ENCODE results near the gene PEAK1. TPM values are rescaled to one million over a fixed set of nuclear protein-coding genes. Genes with fewer than 3 reads are reported as not detected.
"Not testable (repeated sequence)": the region's sequence is repeated elsewhere in the genome, so short reads cannot be mapped to it uniquely, and the experiment has no call there.

Gene PEAK1
- polyA plus RNA-seq, 1 donor (not counting 4 experiments of a cell fraction or from before 2014, with no cell fraction given) = 5.9 TPM

- Histone ChIP-seq H4K20me1 (ENCODE audit: control insufficient read depth, extremely low read depth, insufficient read depth, low read length) (no peaks in the 10 kb centered on the region), H3K79me2 (ENCODE audit: control insufficient read depth, insufficient read depth, low read length) (no peaks in the 10 kb centered on the region), H3K9me1 (ENCODE audit: control insufficient read depth, extremely low read depth, insufficient read depth, low read length) (no peaks in the 10 kb centered on the region), H2AFZ (ENCODE audit: control insufficient read depth, low read length) (no peak overlapping the region), H3K27ac (ENCODE audit: control insufficient read depth, insufficient read depth, low read length) (no peak overlapping the region), H3K4me3 (ENCODE audit: control insufficient read depth in 2 of 3, extremely low read depth in 1 of 3, insufficient read depth in 2 of 3, low read depth in 1 of 3, low read length in 3 of 3) (no peak overlapping the region), H3K9ac (ENCODE audit: control insufficient read depth, extremely low read depth, insufficient read depth, low read length) (no peak overlapping the region), H3K4me2 (ENCODE audit: control insufficient read depth, extremely low read depth, insufficient read depth, low read depth, low read length) (no peak overlapping the region), H3K4me1 (ENCODE audit: control insufficient read depth, extremely low read depth, insufficient read depth, low read length) (no peaks in the 10 kb centered on the region), H3K9me3 (ENCODE audit: control insufficient read depth, low read depth, low read length) (no peaks in the 10 kb centered on the region), H3K36me3 (ENCODE audit: control insufficient read depth in 2 of 2, extremely low read depth in 1 of 2, insufficient read depth in 2 of 2, low read length in 2 of 2) (no peaks in the 10 kb centered on the region), H3K27me3 (ENCODE audit: control insufficient read depth, extremely low read depth, insufficient read depth, low read length) (no peaks in the 10 kb centered on the region)
- FAIRE-seq (no peak), DNase-seq (ENCODE audit: low read depth, low spot score) (no peak)
- no peak for TF ChIP-seq EZH2 (IDR thresholded peaks at IDR 0.05; ENCODE audit: low read length)
- no peak for TF ChIP-seq CTCF (optimal IDR thresholded peaks at IDR 0.05 in 1 of 3, IDR thresholded peaks at IDR 0.05 in 1 of 3, conservative IDR thresholded peaks at IDR 0.05 in 1 of 3; ENCODE audit: extremely low read depth in 1 of 3, insufficient read depth in 2 of 3, low read length in 3 of 3)
- dilution Hi-C loops (cut with MboI; ENCODE audit: extremely low pct_ligation_motif_present, low sequenced_read_pairs) = no loop called here
These were observed 259.1 kb downstream of the PEAK1 start for GRCh38 chr15:77160562-77161478.

GRCh38 chr15:77156000-77156399, 263.9 kb downstream of the PEAK1 start:
- FAIRE-seq; H3K4me2 ChIP-seq (ENCODE audit: control insufficient read depth, extremely low read depth, insufficient read depth, low read depth, low read length); H3K36me3 ChIP-seq (ENCODE audit: control insufficient read depth in 2 of 2, extremely low read depth in 1 of 2, insufficient read depth in 2 of 2, low read length in 2 of 2); DNase-seq (ENCODE audit: low read depth, low spot score); H3K4me3 ChIP-seq (ENCODE audit: control insufficient read depth in 2 of 3, extremely low read depth in 1 of 3, insufficient read depth in 2 of 3, low read depth in 1 of 3, low read length in 3 of 3); H3K27ac ChIP-seq (ENCODE audit: control insufficient read depth, insufficient read depth, low read length); H3K9me3 ChIP-seq (ENCODE audit: control insufficient read depth, low read depth, low read length); dilution Hi-C loops (cut with MboI; ENCODE audit: extremely low pct_ligation_motif_present, low sequenced_read_pairs); H3K9ac ChIP-seq (ENCODE audit: control insufficient read depth, extremely low read depth, insufficient read depth, low read length); H3K4me1 ChIP-seq (ENCODE audit: control insufficient read depth, extremely low read depth, insufficient read depth, low read length); H3K27me3 ChIP-seq (ENCODE audit: control insufficient read depth, extremely low read depth, insufficient read depth, low read length); H3K79me2 ChIP-seq (ENCODE audit: control insufficient read depth, insufficient read depth, low read length); H2AFZ ChIP-seq (ENCODE audit: control insufficient read depth, low read length); H4K20me1 ChIP-seq (ENCODE audit: control insufficient read depth, extremely low read depth, insufficient read depth, low read length); H3K9me1 ChIP-seq (ENCODE audit: control insufficient read depth, extremely low read depth, insufficient read depth, low read length): not testable (repeated sequence)

All from keratinocyte (primary cell).